GM12873 (cell line): ENCODE results near the gene SOD3.

ENCODE experiments used
- CTCF ChIP-seq: IDR thresholded peaks from 2 replicates; pipeline ENCODE4 v1.5.1; 2012; ENCODE audit warnings: low read depth, mild to moderate bottlenecking, moderate library complexity, low read length, control low read depth; ENCODE audit not compliant: insufficient read depth; ENCODE audit errors: missing control alignments

Gene SOD3

GRCh38 chr4:24794916-24795665, at the start of gene SOD3:
TSS of gene SOD3 (plus strand) at chr4:24795573. CDS start at chr4:24799522, 3,949 bp downstream.
- no peak for TF ChIP-seq CTCF

GRCh38 chr4:24747234-24747975, 48.0 kb upstream of the SOD3 start:
- TF ChIP-seq CTCF, result no peak

GRCh38 chr4:24748023-24748422, 47.4 kb upstream of the SOD3 start:
- TF ChIP-seq CTCF, result no peak

GRCh38 chr4:24748758-24749350, 46.5 kb upstream of the SOD3 start:
- no peak for TF ChIP-seq CTCF

GRCh38 chr4:24750106-24750505, 45.3 kb upstream of the SOD3 start:
- no peak for TF ChIP-seq CTCF

GRCh38 chr4:24751926-24752539, 43.3 kb upstream of the SOD3 start:
- TF ChIP-seq CTCF, result no peak

- no peak for TF ChIP-seq CTCF
Measured at GRCh38 chr4:24753519-24753918, 41.9 kb upstream of the SOD3 start.
